Measurements from ENCODE around the gene LTBP1.

DNA sequence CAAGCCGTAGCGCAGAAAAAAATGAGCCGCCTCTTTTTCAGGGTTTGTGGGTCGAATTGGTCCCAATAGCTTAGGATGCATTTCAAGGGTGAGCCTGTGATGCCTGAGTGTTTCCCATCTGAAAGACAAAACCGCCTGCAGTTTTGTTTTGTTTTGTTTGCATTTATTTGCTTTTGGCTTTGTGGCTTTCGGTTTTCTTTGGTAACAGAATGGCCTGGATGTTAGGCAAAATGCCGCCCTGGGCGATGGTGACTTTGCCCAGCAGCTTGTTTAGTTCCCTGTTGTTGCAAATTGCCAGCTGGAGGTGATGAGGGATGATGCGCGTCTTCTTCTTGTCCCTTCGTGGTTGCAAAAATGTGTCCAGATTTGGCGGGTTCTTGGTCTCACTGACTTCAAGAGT, 109.4 kb downstream of the LTBP1 start:
- TF ChIP-seq, protein P1, sequence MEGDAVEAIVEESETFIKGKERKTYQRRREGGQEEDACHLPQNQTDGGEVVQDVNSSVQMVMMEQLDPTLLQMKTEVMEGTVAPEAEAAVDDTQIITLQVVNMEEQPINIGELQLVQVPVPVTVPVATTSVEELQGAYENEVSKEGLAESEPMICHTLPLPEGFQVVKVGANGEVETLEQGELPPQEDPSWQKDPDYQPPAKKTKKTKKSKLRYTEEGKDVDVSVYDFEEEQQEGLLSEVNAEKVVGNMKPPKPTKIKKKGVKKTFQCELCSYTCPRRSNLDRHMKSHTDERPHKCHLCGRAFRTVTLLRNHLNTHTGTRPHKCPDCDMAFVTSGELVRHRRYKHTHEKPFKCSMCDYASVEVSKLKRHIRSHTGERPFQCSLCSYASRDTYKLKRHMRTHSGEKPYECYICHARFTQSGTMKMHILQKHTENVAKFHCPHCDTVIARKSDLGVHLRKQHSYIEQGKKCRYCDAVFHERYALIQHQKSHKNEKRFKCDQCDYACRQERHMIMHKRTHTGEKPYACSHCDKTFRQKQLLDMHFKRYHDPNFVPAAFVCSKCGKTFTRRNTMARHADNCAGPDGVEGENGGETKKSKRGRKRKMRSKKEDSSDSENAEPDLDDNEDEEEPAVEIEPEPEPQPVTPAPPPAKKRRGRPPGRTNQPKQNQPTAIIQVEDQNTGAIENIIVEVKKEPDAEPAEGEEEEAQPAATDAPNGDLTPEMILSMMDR (IDR thresholded peaks at IDR 0.05; ENCODE audit: poor library complexity): no peak
- no peak for TF ChIP-seq EZH2phosphoT487 (IDR thresholded peaks at IDR 0.05; ENCODE audit: low read depth, severe bottlenecking, unreplicated experiment)

Data from hepatocyte (in vitro differentiated cells).